Activated CD8-positive, alpha-beta memory T cell treated with anti-CD3 and anti-CD28 coated beads, Interleukin-2, amount 50 U/mL, for 1 hour (primary cell): ENCODE data around the gene PRPF38A.

Experiments used
- DNase-seq: peaks from one replicate; pipeline ENCODE4 v3.0.0-alpha.2; 2020; ENCODE audit errors: extremely low read depth

Gene PRPF38A

GRCh38 chr1:52463891-52464290, 59.5 kb downstream of the PRPF38A start:
- no peak for DNase-seq

GRCh38 chr1:52469108-52469507, 64.7 kb downstream of the PRPF38A start:
- DNase-seq, result no peak
